ENCODE data around the gene HEATR5B. TPM values are rescaled to one million over a fixed set of nuclear protein-coding genes. Genes with fewer than 3 reads are reported as not detected.

HEATR5B gene
- total and polyA plus RNA-seq, 9 of the 15 experiments (the other 6 are each of a cell fraction or from before 2014, with no cell fraction given), result 4.2 to 21.7 (median 12.2) TPM

DNA sequence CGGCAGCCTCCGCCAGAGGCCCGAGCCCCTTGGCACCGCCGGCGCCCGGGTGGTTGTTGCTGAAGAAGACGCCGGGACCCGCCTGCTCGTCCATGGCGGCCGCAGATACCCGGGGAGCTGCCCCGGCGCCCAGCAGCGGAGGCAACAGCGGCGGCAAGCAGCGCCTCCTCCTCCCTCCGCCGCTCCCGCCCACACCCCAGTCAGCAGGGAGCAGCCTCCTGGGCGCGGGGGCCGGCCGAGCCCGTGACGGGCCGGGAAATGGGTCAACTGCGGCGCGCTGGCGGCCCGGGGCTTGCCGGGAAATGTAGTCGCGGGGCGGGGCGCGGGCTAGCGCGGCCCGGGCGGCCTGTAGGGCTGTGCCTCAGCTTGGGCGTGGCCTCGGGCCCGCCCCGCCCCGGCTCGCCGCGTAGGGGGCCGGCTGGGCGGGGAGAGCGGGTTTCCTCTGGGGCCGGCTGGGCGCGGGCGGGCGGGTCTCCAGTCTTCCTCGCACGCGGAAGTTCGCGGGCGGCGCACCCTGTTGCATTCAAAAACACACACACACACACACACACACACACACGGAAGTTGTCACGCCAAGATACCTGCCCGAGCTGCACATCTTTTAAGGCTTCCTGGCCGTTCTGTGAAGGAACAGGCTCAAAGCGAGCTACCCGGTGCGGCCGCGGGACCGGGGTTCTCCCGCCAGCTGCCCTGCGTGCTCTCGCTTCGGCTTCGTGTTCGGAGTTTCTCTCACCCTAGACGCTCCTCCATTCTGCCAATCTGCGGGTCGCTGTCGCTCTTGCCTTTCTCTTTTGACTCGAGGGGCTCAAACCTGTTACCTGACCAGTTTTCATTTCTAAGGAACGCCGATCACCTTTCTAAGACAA, 117.6 kb downstream of the HEATR5B start, which contains the start of gene STRN (continued):
- TF ChIP-seq, protein P1, sequence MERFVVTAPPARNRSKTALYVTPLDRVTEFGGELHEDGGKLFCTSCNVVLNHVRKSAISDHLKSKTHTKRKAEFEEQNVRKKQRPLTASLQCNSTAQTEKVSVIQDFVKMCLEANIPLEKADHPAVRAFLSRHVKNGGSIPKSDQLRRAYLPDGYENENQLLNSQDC (CRISPR knock-in tag; IDR thresholded peaks at IDR 0.05), result no peak
- TF ChIP-seq, protein P2, sequence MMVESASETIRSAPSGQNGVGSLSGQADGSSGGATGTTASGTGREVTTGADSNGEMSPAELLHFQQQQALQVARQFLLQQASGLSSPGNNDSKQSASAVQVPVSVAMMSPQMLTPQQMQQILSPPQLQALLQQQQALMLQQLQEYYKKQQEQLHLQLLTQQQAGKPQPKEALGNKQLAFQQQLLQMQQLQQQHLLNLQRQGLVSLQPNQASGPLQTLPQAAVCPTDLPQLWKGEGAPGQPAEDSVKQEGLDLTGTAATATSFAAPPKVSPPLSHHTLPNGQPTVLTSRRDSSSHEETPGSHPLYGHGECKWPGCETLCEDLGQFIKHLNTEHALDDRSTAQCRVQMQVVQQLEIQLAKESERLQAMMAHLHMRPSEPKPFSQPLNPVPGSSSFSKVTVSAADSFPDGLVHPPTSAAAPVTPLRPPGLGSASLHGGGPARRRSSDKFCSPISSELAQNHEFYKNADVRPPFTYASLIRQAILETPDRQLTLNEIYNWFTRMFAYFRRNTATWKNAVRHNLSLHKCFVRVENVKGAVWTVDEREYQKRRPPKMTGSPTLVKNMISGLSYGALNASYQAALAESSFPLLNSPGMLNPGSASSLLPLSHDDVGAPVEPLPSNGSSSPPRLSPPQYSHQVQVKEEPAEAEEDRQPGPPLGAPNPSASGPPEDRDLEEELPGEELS (CRISPR knock-in tag; IDR thresholded peaks at IDR 0.05; ENCODE audit: borderline replicate concordance), result peak; percentile 71; the same call in 1 of the 2 replicates
- TF ChIP-seq ETS2 (tag; IDR thresholded peaks at IDR 0.05; ENCODE audit: borderline replicate concordance, poor library complexity, severe bottlenecking) (no peak), MCM3 (IDR thresholded peaks at IDR 0.05) (no peak), ATF1 (CRISPR knock-in tag; IDR thresholded peaks at IDR 0.05) (no peak), ATF1 (tag; IDR thresholded peaks at IDR 0.05) (peak; percentile 86), MCM7 (IDR thresholded peaks at IDR 0.05) (no peak), CBFA2T3 (IDR thresholded peaks at IDR 0.05) (no peak), SAFB2 (IDR thresholded peaks at IDR 0.05; ENCODE audit: borderline replicate concordance, low read depth, low read length, severe bottlenecking) (no peak), SMARCC2 (IDR thresholded peaks at IDR 0.05; ENCODE audit: low read depth) (no peak), NCOA2 (IDR thresholded peaks at IDR 0.05; ENCODE audit: partially characterized antibody in 2 of 2) (no peak), ZNF174 (CRISPR knock-in tag; IDR thresholded peaks at IDR 0.05) (no peak), ESRRA (IDR thresholded peaks at IDR 0.05; ENCODE audit: borderline replicate concordance, low read depth) (peak; percentile 67; the same call in 1 of the 2 replicates), NCOA1 (IDR thresholded peaks at IDR 0.05; ENCODE audit: low read depth) (0 out of 2 replicates have a peak, but pooled peaks have one; percentile 34), PRMT5 (CRISPR knock-in tag; IDR thresholded peaks at IDR 0.05) (no peak), ZNF253 (CRISPR knock-in tag; conservative IDR thresholded peaks at IDR 0.05) (no peak)
- TF ChIP-seq, protein P3, sequence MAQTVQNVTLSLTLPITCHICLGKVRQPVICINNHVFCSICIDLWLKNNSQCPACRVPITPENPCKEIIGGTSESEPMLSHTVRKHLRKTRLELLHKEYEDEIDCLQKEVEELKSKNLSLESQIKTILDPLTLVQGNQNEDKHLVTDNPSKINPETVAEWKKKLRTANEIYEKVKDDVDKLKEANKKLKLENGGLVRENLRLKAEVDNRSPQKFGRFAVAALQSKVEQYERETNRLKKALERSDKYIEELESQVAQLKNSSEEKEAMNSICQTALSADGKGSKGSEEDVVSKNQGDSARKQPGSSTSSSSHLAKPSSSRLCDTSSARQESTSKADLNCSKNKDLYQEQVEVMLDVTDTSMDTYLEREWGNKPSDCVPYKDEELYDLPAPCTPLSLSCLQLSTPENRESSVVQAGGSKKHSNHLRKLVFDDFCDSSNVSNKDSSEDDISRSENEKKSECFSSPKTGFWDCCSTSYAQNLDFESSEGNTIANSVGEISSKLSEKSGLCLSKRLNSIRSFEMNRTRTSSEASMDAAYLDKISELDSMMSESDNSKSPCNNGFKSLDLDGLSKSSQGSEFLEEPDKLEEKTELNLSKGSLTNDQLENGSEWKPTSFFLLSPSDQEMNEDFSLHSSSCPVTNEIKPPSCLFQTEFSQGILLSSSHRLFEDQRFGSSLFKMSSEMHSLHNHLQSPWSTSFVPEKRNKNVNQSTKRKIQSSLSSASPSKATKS (CRISPR knock-in tag; IDR thresholded peaks at IDR 0.05), result no peak
- TF ChIP-seq, protein P4, sequence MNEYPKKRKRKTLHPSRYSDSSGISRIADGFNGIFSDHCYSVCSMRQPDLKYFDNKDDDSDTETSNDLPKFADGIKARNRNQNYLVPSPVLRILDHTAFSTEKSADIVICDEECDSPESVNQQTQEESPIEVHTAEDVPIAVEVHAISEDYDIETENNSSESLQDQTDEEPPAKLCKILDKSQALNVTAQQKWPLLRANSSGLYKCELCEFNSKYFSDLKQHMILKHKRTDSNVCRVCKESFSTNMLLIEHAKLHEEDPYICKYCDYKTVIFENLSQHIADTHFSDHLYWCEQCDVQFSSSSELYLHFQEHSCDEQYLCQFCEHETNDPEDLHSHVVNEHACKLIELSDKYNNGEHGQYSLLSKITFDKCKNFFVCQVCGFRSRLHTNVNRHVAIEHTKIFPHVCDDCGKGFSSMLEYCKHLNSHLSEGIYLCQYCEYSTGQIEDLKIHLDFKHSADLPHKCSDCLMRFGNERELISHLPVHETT (CRISPR knock-in tag; conservative IDR thresholded peaks at IDR 0.05 in 1 of 2, IDR thresholded peaks at IDR 0.05 in 1 of 2), result peak in 1 of 2 experiments; percentile 88; a peak in 2 of 4 replicates
- TF ChIP-seq, protein P5, sequence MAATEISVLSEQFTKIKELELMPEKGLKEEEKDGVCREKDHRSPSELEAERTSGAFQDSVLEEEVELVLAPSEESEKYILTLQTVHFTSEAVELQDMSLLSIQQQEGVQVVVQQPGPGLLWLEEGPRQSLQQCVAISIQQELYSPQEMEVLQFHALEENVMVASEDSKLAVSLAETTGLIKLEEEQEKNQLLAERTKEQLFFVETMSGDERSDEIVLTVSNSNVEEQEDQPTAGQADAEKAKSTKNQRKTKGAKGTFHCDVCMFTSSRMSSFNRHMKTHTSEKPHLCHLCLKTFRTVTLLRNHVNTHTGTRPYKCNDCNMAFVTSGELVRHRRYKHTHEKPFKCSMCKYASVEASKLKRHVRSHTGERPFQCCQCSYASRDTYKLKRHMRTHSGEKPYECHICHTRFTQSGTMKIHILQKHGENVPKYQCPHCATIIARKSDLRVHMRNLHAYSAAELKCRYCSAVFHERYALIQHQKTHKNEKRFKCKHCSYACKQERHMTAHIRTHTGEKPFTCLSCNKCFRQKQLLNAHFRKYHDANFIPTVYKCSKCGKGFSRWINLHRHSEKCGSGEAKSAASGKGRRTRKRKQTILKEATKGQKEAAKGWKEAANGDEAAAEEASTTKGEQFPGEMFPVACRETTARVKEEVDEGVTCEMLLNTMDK (IDR thresholded peaks at IDR 0.05; ENCODE audit: borderline replicate concordance, insufficient read depth, low read depth, low read length, poor library complexity, severe bottlenecking), result no peak
